DMS 273 treated with DMSO at 0.1 percent for 48 hours (cell line): ENCODE data around the gene ONECUT3.
A peak's percentile ranks its signal among the peaks of the same experiment; 100 is the strongest.

Experiments used
- DNase-seq: peaks from one replicate; lab custom pipeline; 2025; lab: John Stamatoyannopoulos, UW

The ONECUT3 gene

DNA sequence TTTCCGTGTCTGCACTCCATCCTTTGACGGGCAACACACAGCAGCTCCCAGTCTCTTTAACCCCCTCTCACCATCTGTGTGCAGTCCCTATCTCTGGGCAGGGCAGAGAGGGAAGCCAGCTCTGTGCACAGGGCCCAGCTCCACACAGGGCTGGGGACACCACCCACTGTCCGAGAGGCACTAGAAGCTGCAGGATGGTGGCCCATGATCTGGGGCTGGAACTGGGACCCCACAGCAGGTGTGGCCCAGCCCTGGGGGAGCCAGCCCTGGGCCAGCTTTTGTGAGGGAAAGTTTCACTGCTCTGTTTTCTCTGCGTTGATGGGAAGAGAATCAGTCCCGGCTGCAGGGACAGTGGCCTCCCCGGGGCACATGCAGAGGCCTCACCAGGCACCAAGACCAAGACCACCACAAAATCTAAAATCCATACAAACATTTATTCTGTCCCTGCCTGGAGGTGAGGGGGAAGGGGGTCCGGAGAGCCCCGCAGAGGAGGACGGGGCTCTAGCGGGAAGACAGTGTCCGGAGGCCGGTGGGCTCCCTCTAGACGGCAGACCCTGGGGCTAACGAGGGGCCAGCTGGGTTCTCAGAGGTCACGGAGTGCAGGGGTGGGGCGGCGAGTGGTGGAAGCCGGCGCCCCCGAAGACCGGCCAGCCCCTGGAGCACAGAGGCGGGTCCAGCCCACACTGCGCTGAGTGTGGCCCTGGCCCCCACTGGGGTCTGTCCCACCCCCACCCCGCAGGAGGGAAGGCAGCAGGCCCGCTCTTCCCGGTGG lies 61.7 kb downstream of the ONECUT3 start:
- DNase-seq, result no peak

DNA sequence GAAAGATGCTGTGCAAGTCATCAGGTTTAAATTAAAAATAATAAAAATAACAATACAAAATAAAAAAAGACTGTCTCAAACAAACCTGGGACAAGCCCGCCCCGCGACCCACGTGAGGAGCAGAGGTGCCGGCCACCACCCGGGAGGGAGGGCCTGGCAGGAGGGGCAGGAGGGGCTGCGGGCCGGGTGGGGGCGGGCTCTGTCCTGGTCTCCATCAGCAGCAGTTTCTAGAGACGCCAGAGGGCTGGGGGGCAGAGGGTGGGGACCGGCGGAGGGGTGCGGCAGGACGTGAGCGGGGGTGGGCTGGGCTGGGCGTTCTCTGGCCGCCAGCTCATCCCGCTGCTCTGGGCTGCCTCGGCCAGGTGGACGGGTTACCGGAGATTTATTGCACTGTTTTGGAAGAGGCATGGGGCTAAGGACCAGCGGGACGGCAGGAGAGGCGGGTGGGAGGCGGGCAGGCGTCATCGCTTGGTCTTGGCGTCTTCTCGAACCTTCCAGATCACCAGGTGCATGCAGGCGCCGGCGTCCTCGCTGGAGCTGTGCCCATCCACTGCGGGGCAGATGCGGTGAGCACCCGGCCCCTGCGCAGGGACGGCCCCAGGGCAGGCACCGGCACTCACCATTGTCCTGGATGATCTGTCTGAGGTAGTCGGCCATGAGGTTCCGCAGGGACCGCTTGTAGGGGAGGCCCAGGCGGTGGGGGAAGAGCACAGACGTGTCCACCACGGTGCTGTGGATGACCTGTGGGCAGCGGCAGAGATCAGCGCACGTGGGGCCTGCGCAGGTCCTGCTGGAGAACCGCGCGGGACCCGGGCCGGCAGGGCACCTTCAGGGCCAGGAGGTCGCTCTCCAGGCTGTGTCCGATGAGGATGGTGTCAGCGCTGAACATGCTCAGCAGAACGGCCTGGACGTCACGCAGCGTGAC lies 62.6 kb downstream of the ONECUT3 start:
- DNase-seq, result no peak

DNA sequence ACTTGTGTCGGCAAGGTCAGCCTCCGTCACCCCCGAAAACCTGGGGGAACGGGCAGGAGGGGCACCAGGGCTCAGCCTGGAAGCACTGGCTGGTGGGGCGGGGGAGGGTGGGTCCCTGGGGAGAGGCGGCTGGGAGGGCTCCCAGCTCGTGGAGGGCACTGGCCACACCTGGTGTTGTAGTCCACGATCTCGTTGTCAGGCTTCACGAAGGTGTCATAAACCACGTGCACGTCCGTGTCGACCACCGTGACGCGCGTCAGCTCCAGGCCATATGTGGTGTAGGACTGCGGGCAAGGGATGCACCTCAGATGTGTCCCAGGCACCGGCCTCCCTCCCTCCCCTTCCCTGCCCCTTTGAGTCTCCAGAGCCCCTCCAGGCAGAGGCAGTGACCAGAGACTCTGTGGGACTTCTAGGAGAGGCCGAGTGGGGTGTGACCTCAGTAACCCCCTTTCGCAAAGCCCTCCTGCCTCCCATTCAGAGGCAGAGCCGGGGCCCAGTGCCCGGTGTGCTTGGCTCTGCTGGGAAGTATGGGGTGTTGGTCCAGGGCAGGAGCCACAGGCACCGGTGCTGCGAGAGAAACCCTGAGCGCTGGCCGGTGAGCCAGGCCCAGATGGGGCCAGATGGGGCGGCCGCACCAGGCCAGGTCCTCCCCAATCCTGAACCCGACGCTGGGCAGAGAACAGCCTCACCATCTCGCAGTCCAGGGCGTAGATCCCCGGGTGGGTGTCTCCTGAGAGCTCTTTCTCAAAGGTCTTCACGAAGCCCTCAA lies 63.4 kb downstream of the ONECUT3 start:
- DNase-seq, result no peak

DNA sequence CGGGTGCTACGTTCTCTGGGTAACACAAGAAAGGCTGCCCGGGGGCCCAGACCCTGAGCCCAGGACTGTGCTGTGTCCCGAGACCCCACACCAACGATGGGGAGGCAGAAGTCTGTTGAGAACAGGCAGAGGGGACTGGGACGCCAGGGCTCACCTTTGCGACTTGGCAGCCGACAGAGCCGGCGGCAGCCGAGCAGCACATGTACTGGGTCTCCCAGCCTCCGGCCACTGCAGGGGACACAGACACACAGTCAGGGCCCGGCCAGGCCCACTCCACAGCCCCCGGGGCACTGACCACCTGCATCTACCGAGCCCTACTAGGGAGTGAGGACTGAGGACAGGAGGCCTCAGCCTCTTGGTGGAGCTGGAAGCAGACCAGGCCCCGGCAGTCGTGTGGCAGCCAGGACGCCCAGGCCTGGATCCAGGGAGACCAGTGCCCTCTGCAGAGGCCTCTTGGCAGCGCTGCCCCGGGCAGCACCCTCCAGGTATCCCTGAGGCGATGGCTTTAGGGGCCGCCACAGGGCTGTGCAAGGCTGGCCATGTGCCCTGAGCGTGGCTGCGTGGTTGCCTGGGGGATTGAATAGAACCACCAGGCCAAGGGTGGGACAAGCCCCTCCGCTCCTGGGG lies 64.4 kb downstream of the ONECUT3 start:
- no peak for DNase-seq

GRCh38 chr19:1818549-1819195 lies 65.4 kb downstream of the ONECUT3 start:
- DNase-seq, result no peak

GRCh38 chr19:1819341-1820255 lies 66.3 kb downstream of the ONECUT3 start:
- no peak for DNase-seq

GRCh38 chr19:1822210-1822609 lies 68.9 kb downstream of the ONECUT3 start:
- DNase-seq, result peak; percentile 64

DNA sequence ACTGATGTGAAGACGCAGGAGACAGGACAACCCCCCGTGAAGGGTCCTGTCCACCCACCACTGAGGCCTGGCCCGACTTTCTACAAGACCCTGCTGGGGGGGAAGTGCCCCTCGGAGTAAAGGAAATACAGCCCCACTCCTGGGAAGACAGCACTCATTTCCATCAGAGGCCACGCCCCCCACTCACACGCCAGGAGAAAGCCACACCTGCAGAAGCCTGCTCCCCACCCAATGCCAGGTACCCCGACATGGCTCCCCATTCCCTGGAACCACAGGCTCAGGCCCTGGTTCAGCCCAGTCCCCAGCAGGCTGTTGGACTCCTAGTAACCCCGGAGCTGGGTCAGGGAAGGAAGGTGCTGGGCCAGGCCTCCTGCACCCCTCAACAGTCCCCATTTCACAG lies 69.7 kb downstream of the ONECUT3 start:
- DNase-seq, result no peak

DNA sequence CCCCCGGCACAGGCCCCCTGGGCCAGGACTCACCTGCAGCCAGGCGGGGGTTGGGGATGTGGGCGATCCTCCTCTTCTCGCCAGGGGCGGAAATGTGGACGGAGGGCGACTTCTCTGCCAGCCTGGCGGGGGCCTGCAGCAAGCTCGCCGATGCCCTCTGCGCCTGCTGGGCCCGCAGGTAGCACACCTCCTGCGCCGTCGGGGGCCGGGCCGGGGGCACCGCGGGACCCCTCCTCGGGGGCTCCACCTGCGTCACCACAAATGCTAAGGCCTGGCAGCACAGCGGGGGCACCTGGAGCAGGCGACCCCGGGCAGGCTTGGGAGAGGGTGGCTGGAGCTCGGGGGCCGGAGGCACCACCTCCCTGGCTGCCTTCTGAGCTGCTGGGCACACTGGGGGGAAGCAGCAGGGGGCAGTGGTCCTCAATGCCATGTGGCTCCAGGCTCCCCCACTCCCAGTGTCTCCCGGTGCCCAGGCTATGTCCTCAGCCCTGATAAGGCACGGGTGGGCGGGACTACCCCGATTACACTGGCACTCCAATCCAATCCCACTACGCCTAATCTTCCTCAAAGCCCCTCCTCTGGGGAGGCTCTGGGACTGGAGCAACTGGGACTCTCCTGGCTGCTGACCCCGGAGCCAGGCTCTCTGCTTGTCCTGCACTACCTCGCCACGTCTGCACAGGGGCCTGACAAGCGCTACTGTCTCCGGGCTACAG lies 70.4 kb downstream of the ONECUT3 start:
- DNase-seq, result no peak

DNA sequence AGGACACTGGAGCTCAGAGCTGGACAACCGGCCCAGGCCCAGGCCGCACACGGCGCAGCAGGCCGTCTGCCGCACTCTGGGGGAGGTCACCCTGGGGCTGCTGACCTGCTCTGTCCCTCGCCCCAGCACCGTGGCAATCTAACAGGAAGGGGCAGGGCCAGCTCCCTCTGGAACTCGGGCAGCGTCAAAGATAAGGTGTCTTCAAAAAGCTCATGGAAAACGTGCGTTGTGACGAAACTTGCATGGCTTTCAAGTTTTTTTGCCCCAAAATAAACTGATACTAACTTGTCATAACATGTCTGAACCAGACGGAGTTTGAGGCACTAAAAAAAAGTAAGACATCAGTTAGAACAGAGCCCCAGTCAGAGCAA lies 70.9 kb downstream of the ONECUT3 start:
- no peak for DNase-seq

DNA sequence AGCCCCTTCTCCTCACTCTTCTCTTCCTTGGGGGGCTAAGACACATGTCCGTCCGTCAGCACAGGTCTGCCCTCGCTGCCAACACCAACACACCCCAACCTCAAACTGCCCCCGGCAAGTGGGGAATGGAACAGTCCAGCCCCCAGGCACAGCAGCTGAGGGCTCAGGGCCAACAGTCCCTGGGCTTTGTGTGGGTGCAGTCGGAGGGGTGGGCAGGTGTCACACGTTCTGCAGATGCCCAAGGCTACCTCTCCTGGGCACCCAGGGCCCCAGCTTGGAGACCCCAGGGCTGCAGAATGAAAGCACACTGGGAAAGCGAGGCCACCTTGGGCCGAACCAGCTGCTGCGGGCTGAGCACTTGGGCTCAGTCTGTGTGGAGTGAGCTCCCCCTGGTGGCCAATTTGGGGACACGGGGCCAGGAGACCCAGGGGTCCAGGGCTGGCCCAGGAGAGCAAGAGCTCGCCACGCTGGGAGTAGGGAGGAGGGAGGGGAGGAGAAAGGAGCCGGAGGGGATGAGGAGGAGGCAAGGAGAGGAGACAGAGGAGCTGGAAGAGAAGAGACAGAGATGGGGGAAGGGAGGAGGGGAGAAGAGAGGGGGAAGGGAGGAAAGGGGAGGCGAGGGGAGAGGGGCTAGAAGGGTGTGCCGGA lies 72.7 kb downstream of the ONECUT3 start:
- DNase-seq, result no peak

DNA sequence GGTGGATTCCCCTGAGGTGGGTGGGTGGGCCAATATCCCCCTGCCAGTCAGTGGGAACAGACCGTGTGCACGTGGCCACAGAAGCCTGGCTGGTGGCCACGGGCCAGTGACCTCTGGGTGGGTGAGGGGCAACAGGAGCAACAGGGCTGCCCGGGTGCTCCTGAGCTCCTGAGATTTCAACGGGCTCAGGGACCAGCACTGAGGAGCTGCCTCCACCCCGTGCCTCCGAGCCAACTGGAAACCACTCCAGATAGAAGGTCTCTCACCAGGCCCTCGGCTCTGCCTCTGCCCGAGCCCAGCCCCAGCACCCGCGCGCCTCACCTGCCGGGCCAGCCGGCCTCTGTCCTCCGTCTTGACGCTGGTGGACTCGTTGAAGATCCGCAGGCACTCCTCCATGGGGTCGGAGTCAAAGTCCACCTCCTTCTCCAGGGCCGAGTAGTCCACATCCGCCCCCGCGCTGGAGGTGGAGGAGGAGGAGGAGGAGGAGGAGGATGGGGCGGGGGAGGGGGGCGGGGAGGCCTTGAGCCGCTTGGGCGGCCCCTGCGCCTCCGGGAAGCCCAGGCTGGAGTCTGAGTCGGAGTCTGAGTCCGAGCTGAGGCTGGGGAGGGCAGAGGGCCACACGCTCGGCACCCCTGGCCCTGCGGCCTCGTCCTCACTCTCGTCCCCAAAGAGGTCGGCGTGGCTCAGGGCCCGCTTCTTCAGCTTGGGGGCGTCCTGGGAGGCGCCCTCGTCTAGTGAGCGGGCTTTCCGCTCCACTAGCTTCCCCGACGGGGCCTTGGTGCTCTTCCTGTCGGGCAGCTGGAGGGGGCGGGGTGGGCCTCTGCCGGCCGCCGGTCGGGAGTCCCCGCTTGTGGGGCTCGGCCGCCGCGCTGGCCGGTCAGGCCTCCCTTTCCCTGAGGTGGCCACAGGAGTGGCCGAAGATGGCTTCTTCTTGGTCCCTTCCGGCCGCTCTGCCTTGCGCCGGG lies 73.5 kb downstream of the ONECUT3 start:
- no peak for DNase-seq

- no peak for DNase-seq
These were observed 74.4 kb downstream of the ONECUT3 start for GRCh38 chr19:1827566-1828278.

- DNase-seq, result no peak
These were observed 75.3 kb downstream of the ONECUT3 start for GRCh38 chr19:1828279-1829238.

DNA sequence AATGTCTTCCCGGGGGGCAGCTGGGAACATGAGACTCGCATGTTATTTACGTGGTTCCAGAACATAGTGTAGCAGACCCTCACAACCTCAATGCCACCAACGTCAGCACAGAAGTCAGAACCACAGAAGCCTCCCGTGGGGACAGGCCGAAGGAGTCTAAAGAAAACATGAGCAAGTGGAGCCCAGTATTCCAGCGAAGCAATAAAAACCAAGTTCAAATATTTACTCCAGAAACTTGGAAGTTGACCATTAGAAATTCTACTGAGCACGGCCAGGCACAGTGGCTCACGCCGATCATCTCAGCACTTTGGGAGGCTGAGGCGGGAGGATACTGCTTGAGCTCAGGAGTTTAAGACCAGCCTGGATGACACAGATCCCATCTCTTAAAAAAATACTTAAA lies 76.7 kb downstream of the ONECUT3 start:
- no peak for DNase-seq

GRCh38 chr19:1830568-1830967 lies 77.3 kb downstream of the ONECUT3 start:
- no peak for DNase-seq
